BJ (cell line): ENCODE data around the gene SUMF2. TPM values are rescaled to one million over a fixed set of nuclear protein-coding genes. Genes with fewer than 3 reads are reported as not detected.
"Not testable (repeated sequence)": the region's sequence is repeated elsewhere in the genome, so short reads cannot be mapped to it uniquely, and the experiment has no call there.

Experiments used
- CTCF ChIA-PET: fragments of 350-600 bp; formaldehyde crosslinking; extraction: SDS; loops from one replicate; lab custom pipeline; 2021; ENCODE audit warnings: antibody characterized with exemption, inconsistent platforms; lab: Yijun Ruan, JAX
- POLR2A ChIA-PET: fragments of 300-600 bp; sonication (Branson Sonifier 250); formaldehyde crosslinking; extraction: SDS; loops from one replicate; lab custom pipeline; 2021; ENCODE audit warnings: antibody characterized with exemption; lab: Charles Lee
- DNase-seq: peaks from one replicate; pipeline ENCODE4 v3.0.0-alpha.2; 2011; ENCODE audit warnings: low read depth
- H3K27me3 ChIP-seq: 2 replicates; pipeline ENCODE4 v1.6.0; 2011; ENCODE audit warnings: low read length; ENCODE audit not compliant: control insufficient read depth, insufficient read depth
- H3K36me3 ChIP-seq: 2 replicates; pipeline ENCODE4 v1.5.1; 2011; ENCODE audit warnings: low read length; ENCODE audit not compliant: control insufficient read depth, insufficient read depth
- H3K4me3 ChIP-seq: 2 replicates; pipeline ENCODE4 v1.5.1; 2011; ENCODE audit warnings: low read depth, mild to moderate bottlenecking, control low read depth, low read length
- polyA plus RNA-seq: library from polyadenylated mRNA; depleted of rRNA; stranded (reverse); fragments of >200 nt; gene quantifications from 2 replicates; pipeline ENCODE4 v1.2.3, GENCODE V29; 2011
- TF ChIP-seq, protein P1 (sequence below): IDR thresholded peaks from 2 replicates; pipeline ENCODE4 v1.5.1; 2011; ENCODE audit warnings: low read depth, mild to moderate bottlenecking, control low read depth, inconsistent platforms, low read length, moderate library complexity; ENCODE audit not compliant: insufficient read depth

SUMF2 gene
- polyA plus RNA-seq, 1 experiment: 153 TPM

- TF ChIP-seq, protein P1, sequence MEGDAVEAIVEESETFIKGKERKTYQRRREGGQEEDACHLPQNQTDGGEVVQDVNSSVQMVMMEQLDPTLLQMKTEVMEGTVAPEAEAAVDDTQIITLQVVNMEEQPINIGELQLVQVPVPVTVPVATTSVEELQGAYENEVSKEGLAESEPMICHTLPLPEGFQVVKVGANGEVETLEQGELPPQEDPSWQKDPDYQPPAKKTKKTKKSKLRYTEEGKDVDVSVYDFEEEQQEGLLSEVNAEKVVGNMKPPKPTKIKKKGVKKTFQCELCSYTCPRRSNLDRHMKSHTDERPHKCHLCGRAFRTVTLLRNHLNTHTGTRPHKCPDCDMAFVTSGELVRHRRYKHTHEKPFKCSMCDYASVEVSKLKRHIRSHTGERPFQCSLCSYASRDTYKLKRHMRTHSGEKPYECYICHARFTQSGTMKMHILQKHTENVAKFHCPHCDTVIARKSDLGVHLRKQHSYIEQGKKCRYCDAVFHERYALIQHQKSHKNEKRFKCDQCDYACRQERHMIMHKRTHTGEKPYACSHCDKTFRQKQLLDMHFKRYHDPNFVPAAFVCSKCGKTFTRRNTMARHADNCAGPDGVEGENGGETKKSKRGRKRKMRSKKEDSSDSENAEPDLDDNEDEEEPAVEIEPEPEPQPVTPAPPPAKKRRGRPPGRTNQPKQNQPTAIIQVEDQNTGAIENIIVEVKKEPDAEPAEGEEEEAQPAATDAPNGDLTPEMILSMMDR: no peak
- no peak overlapping the region for H3K4me3 ChIP-seq
- no peak for DNase-seq
- ChIA-PET POLR2A (no interaction called here), CTCF (no interaction called here)
- no peaks in the 10 kb centered on the region for H3K36me3 ChIP-seq
- H3K27me3 ChIP-seq: no peaks in the 10 kb centered on the region
Observed at GRCh38 chr7:56110611-56111010, 46.5 kb downstream of the SUMF2 start.

DNA sequence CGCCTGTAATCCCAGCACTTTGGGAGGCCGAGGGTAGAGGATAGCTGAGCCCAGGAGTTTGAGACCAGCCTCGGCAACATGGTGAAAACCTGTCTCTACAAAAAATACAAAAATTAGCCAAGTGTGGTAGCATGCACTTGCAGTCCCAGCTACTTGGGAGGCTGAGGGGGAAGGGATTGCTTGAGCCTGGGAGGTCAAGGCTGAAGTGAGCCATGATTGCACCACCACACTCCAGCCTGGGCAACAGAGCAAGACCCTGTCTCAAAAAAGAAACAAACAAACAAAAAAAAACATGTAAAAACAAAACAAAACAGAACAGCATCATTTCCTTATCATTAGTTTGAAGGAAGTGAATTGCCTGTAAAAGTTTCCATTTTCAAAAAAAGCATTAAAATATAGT, 48.2 kb downstream of the SUMF2 start:
- DNase-seq, CTCF ChIA-PET, H3K4me3 ChIP-seq, H3K27me3 ChIP-seq, H3K36me3 ChIP-seq, POLR2A ChIA-PET: not testable (repeated sequence)

GRCh38 chr7:56115852-56116538, 51.9 kb downstream of the SUMF2 start, which contains the start of gene NUPR2:
TSS of gene NUPR2 (minus strand) at chr7:56116417. CDS start at chr7:56116314, 103 bp downstream.
- Histone ChIP-seq H3K27me3 (no peaks in the 10 kb centered on the region), H3K4me3 (no peak within 1 kb of the TSS), H3K36me3 (no peaks in the 10 kb centered on the region)
- no peak for DNase-seq
- POLR2A ChIA-PET: no interaction called here
- TF ChIP-seq, protein P1: no peak
- CTCF ChIA-PET: no interaction called here

DNA sequence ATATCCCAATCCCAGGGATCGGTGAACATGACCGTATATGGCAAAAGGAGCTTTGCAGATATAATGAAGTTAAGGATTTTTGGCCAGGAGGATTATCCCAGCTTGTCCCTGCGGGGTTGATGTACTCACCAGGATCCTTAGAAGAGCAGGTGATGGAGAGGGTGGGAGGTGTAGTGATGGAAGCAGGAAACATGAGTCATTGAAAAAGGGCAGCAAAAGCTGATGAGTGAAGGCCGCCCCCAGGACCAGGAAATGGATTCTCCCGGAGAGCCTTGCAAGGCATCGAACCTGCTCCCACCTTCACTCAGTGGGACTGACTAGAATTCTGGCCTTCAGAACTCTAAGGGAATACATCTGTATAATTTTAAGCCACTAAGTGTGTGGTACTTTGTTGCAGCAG, 57.4 kb downstream of the SUMF2 start:
- ChIA-PET POLR2A (no interaction called here), CTCF (no interaction called here)
- TF ChIP-seq, protein P1: no peak
- no peak for DNase-seq
- no peak overlapping the region for H3K4me3 ChIP-seq
- no peaks in the 10 kb centered on the region for H3K36me3 ChIP-seq
- no peaks in the 10 kb centered on the region for H3K27me3 ChIP-seq

DNA sequence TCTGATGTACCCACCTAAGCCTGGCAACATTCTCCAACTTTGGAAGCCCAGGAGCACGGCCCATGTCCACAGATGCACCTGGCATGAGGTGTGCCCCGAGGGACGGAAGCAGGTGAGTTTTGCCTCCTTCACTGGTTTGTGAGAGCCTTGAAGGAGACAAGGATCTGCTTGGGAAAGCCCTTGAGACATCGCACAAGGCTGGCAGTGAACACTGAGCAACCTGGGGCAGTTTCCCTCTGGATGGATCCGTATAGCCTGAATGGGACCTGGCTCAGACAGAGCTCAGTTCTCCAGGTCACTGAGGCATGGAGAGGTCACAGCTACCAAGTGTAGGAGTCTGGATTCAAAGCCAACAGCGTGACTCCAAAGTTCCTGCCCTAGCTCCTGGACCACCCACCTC, 60.9 kb downstream of the SUMF2 start:
- no peak for DNase-seq
- H3K36me3 ChIP-seq: no peaks in the 10 kb centered on the region
- TF ChIP-seq, protein P1: no peak
- no peaks in the 10 kb centered on the region for H3K27me3 ChIP-seq
- ChIA-PET CTCF (no interaction called here), POLR2A (no interaction called here)
- H3K4me3 ChIP-seq: no peak overlapping the region

DNA sequence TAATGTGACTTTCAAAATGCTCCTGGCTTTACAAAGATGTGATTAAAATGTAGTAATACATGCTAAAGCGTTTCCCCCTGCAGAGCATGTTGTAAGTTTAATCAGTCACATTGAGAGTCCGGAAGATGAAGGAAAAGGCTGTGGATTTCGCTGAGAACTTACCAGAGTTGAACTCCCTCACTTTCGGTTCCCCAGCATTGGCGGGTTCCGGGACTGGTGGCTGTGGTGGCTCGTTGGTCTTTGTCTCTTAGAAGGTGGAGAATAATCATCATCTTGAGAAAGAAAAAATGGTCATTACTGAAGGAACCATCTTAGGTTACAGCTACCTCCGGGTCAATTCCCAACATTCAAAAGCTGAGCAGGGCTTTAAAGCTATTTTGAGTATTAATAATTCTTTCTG, 61.7 kb downstream of the SUMF2 start:
- Histone ChIP-seq H3K27me3 (no peaks in the 10 kb centered on the region), H3K4me3 (no peak overlapping the region), H3K36me3 (no peaks in the 10 kb centered on the region)
- TF ChIP-seq, protein P1: no peak
- ChIA-PET CTCF (no interaction called here), POLR2A (no interaction called here)
- no peak for DNase-seq
